Activated CD4-positive, alpha-beta memory T cell treated with anti-CD3 and anti-CD28 coated beads, Interleukin-2, amount 10 ng/mL, durations not matched to agents 7 days and 5 days (primary cell): ENCODE results near the gene TMEM175. TPM values are rescaled to one million over a fixed set of nuclear protein-coding genes. Genes with fewer than 3 reads are reported as not detected.
"Not testable (repeated sequence)": the region's sequence is repeated elsewhere in the genome, so short reads cannot be mapped to it uniquely, and the experiment has no call there.

Experiments
- CTCF ChIA-PET: fragments of 350-600 bp; sonication (Branson Sonifier 250); formaldehyde crosslinking; loops from one replicate; lab custom pipeline; 2021; ENCODE audit warnings: antibody characterized with exemption, inconsistent platforms; lab: Charles Lee
- POLR2A ChIA-PET: fragments of 350-600 bp; sonication (Branson Sonifier 250); formaldehyde crosslinking; loops from one replicate; lab custom pipeline; 2021; ENCODE audit warnings: antibody characterized with exemption; lab: Charles Lee
- DNase-seq: peaks from one replicate; pipeline ENCODE4 v3.0.0-alpha.2; 2020
- H3K27ac Mint-ChIP-seq: one replicate; pipeline ENCODE4 v1.8.0; 2021; ENCODE audit warnings: mild to moderate bottlenecking, mixed read lengths
- H3K27me3 Mint-ChIP-seq: one replicate; pipeline ENCODE4 v1.8.0; 2021; ENCODE audit warnings: mixed read lengths
- H3K36me3 Mint-ChIP-seq: one replicate; pipeline ENCODE4 v1.8.0; 2021; ENCODE audit warnings: low read depth, mixed read lengths
- H3K4me1 Mint-ChIP-seq: one replicate; pipeline ENCODE4 v1.8.0; 2021; ENCODE audit warnings: mixed read lengths
- H3K4me3 Mint-ChIP-seq: one replicate; pipeline ENCODE4 v1.8.0; 2021; ENCODE audit warnings: mild to moderate bottlenecking, mixed read lengths
- H3K9me3 Mint-ChIP-seq: one replicate; pipeline ENCODE4 v1.8.0; 2021; ENCODE audit warnings: mixed read lengths
- total RNA-seq, 2 experiments: library from RNA; stranded (reverse); gene quantifications; one replicate each; pipeline ENCODE4 v1.2.3, GENCODE V29; 2021

TMEM175 gene
- total RNA-seq, 2 experiments from 2014 or later = 24.1 to 28.8 TPM

DNA sequence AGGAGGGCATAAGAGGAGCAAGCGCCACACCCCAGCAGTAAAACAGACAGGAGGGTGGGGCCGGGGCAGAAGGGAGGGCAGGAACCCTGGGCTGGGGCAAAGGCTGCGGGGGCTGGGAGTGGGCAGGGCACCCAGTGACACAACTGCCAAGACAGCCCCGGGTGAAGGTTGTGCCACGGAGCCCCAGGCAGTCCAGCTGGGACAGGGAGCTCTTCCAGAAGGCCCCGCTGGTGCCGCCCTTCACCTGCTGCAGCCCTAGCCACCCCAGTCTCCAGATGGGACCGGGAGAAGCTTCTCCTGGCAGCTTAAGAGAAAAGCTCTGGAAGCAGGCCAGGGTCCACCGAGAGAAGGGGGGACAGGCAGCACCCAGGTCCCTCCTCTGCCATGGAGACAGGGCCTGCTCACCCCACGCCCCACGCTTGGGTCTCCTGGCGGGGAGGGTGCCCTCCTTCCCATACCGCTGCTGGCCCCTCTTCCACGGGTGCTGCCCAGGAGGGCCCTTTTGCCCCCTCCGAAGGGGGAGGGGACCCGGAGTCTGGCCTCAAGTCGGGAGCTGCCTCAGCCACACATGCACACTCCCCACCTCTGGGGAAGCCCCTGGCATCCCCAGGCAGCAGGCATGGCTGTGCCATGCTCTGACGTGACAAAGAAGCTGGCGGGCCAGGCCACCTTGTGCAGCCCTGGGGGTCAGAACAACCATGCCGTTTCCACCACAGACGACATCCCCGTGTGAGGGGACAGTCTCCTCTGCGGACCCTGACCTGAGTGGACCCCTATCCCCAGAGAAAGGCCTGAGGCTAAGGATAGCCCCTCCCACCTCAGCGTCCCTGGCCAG, 39.6 kb downstream of the TMEM175 start:
- Mint-ChIP-seq H3K36me3 (no peaks in the 10 kb centered on the region), H3K4me1 (peaks cover 6% of the 10 kb centered on the region), H3K9me3 (no peaks in the 10 kb centered on the region), H3K27ac (no peak overlapping the region), H3K27me3 (no peaks in the 10 kb centered on the region), H3K4me3 (peak overlapping the region; percentile 56)
- ChIA-PET POLR2A (interaction anchor here (1.3 to 2.0 kb wide), 3 partner anchors 30 to 40 kb away, joined by 3 to 6 read pairs (median 4); partner anchors contain the start of genes GAK and TMEM175), CTCF (no interaction called here)
- DNase-seq = no peak

DNA sequence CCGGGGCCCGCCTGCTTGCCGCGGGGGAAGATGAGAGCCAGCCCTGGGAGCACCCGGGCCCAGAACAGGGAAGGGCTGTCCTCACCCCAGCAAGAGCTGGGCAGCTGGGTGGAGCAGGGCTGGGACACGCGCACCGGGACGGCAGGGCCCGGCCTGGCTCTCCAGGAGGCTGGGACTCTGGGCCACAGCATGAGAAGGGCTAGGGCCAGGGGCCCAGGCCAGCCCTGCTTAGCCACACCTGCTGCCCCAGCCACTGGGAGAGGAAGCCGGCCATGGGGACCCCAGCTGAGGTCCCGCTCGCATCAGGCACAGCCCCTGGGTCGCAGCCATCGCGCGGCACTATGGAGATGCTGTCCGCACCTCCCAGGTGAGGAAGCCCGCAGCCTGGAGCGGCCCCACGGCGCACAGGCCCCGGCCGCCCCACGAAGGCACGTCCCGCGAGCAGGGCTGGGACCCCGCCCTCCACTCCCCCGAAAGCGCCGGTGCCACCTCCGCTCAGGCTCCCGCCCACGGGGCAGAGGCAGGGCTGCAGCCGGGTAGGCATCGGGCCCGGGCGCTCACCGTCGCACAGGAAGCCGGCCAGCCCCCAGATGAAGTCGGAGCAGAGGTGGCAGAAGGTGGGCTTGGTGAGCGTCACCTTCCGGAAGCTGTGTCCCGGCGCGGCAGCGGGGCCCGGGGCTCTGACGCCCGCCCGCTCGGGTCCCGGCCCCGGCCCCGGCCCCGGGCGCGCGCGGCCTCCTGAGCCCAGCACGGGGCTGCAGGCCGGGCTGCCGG, 40.6 kb downstream of the TMEM175 start:
- ChIA-PET CTCF (no interaction called here), POLR2A (interaction anchor here (0.8 to 2.0 kb wide), 5 partner anchors 10 to 43 kb away, joined by 3 to 6 read pairs (median 4); partner anchors contain the start of genes GAK and TMEM175)
- no peaks in the 10 kb centered on the region for H3K9me3 Mint-ChIP-seq
- peak overlapping the region; percentile 56 for H3K4me3 Mint-ChIP-seq
- H3K36me3 Mint-ChIP-seq = no peaks in the 10 kb centered on the region
- DNase-seq = peak; percentile 58
- no peak overlapping the region for H3K27ac Mint-ChIP-seq
- H3K27me3 Mint-ChIP-seq = no peaks in the 10 kb centered on the region
- H3K4me1 Mint-ChIP-seq = peaks cover 6% of the 10 kb centered on the region

DNA sequence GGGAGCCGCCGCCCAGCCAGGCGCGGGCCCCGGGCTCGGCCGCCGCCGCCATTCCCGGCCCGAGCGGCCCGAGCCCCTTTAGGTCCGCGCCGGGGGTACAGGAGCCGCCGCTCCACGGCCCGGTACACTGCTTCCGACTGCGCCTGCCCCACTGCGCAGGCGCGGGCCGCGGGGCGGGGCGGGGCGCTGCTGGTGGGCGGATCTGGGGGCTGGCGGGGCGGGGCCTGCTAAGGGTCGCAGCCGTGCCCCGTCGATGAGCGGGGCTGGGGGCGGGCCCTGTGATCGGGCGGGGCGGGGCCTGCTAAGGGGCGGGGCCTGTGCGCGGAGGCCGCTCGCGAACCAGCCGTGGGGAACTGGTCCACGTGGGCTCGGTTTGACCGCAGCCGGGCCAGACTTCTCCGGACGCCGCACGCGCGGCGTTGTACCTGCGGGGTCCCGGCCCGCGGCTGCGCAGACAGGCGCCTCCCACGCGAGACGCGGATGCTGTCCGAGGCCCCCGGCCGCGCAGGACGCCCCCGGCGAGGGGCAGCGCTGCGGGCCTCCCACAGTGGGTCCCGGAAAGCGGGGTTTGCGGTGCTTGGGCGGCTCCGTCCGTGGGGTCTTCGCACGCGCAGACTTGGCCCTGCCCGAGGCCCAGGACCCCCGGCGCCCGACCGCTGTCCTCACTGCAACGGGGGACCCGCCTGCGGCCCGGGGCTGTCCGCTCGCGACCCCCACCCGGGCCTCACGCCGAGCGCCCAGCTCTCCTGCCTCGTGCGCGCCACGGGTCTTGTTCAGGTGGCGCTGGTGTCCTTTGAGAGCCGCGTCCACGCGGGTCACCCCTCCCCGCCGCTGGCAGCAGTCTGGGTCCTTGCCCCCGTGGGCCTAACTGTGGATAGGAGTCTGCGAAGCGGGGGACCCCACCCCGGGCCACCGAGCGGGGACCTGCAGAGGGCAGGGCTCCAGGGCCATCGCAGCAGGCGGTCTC, 41.5 kb downstream of the TMEM175 start, which contains the start of gene DGKQ:
DGKQ (minus strand) TSS at position 139 of the 967 bp plus-strand sequence; CDS start at position 52, 87 bp downstream.
- POLR2A ChIA-PET = interaction anchor here (0.8 to 2.0 kb wide), 4 partner anchors 11 to 44 kb away, joined by 3 to 6 read pairs (median 4); partner anchors contain the start of genes GAK and TMEM175
- CTCF ChIA-PET = no interaction called here
- no peaks in the 10 kb centered on the region for H3K9me3 Mint-ChIP-seq
- peak within 1 kb of the TSS; percentile 56 for H3K4me3 Mint-ChIP-seq
- H3K36me3 Mint-ChIP-seq = no peaks in the 10 kb centered on the region
- H3K27ac Mint-ChIP-seq = no peak within 1 kb of the TSS
- peaks cover 6% of the 10 kb centered on the region for H3K4me1 Mint-ChIP-seq
- peak; percentile 90 for DNase-seq
- no peaks in the 10 kb centered on the region for H3K27me3 Mint-ChIP-seq

DNA sequence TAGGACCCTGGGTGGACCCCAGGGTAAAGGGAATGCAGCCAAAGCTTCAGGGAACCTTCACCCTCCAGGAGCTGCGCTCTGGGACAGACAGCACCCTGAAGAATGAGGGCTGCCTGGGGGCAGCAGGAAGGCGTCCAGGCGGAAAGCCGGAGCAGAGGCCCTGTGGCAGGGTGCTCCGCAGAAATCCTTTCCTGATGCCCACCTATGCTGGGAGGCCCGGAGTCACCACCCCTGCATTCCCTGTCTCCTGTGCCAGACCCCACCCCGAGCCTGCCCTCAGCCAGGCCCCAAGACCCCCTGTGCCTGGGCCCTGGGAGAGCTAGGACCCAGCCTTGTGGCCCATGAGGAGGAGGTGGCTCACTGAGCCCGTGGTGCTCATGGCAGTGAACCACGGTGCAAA, 42.4 kb downstream of the TMEM175 start:
- Mint-ChIP-seq H3K27ac (no peak overlapping the region), H3K27me3 (no peaks in the 10 kb centered on the region), H3K9me3 (no peaks in the 10 kb centered on the region), H3K4me1 (peaks cover 6% of the 10 kb centered on the region), H3K36me3 (no peaks in the 10 kb centered on the region), H3K4me3 (no peak overlapping the region)
- CTCF ChIA-PET = no interaction called here
- POLR2A ChIA-PET = no interaction called here
- DNase-seq = no peak

DNA sequence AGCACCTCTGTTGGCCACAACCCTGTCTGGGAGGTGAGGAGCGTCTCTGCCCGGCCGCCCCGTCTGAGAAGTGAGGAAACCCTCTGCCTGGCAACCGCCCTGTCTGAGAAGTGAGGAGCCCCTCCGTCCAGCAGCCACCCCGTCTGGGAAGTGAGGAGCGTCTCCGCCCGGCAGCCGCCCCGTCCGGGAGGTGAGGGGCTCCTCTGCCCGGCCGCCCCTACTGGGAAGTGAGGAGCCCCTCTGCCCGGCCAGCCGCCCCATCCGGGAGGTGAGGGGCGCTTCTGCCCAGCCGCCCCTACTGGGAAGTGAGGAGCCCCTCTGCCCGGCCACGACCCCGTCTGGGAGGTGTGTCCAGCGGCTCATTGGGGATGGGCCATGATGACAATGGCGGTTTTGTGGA, 43.8 kb downstream of the TMEM175 start:
- H3K27me3 Mint-ChIP-seq, H3K4me1 Mint-ChIP-seq, POLR2A ChIA-PET: not testable (repeated sequence)

DNA sequence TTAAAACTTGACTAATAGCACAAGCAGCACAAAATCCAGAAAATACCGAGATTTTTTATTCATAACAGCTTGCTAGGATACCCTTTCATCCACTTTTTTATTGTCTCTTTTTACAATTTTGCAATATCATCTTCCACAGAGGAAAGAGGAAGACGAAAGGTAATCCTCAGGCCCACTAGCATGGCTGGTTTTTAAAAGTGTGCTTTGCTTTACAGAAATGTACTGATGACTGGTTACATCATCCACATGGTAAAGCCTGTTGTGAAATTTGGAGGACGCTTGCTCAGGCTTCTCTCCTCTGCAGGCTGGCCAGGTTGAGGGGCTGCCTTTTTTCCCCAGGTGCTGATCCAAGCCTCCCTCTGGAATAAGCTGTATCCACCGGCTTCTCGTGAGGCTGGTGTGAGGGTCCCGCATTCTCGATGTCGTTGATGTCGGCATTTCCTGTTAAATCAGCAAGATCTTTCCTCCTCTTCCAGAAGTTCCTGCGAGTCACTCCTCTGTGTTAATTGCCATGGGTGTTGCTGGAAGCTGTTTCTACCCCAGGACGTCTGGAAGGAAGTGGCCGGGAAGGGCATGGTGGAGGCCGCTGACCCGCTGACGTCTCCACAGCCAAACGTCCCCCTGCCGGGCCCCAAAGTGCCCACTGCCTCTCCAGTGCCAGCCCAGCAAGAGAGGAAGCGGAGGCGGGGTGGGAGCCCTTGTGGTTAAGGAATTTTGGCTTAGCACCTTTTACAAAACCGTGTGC, 46.9 kb downstream of the TMEM175 start:
- no peaks in the 10 kb centered on the region for H3K36me3 Mint-ChIP-seq
- POLR2A ChIA-PET = no interaction called here
- H3K9me3 Mint-ChIP-seq = no peaks in the 10 kb centered on the region
- CTCF ChIA-PET = no interaction called here
- no peaks in the 10 kb centered on the region for H3K27me3 Mint-ChIP-seq
- no peak overlapping the region for H3K4me3 Mint-ChIP-seq
- no peak overlapping the region for H3K27ac Mint-ChIP-seq
- no peaks in the 10 kb centered on the region for H3K4me1 Mint-ChIP-seq
- DNase-seq = no peak

More for the DNA sequence above, 43.8 kb downstream of the TMEM175 start:
- H3K36me3 Mint-ChIP-seq, H3K4me3 Mint-ChIP-seq, CTCF ChIA-PET, H3K9me3 Mint-ChIP-seq, DNase-seq, H3K27ac Mint-ChIP-seq: not testable (repeated sequence)

DNA sequence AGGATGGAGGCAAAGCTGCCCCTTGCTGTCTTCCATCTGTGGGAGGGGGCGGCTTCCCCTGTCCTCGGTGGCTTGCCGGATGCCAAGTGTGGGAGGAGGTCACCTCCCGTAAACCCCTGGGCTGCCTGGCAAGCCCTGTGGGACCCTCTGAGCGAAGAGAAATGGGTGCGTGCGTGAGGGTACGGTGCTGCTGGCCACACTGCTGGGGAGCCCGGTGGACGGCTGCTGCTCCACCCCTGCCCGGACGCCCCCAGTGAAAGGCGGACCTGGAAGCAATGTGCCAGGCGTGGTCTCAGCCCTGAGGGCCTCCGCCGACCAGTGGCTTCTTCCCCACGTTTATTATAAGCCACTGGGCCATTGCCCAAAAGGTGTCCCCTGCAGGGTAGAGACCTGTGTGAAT, 50.0 kb downstream of the TMEM175 start:
- Mint-ChIP-seq H3K4me1 (peaks cover 20% of the 10 kb centered on the region), H3K4me3 (no peak overlapping the region), H3K27ac (no peak overlapping the region), H3K27me3 (no peaks in the 10 kb centered on the region), H3K9me3 (no peaks in the 10 kb centered on the region), H3K36me3 (no peaks in the 10 kb centered on the region)
- DNase-seq = no peak
- ChIA-PET POLR2A (no interaction called here), CTCF (no interaction called here)

DNA sequence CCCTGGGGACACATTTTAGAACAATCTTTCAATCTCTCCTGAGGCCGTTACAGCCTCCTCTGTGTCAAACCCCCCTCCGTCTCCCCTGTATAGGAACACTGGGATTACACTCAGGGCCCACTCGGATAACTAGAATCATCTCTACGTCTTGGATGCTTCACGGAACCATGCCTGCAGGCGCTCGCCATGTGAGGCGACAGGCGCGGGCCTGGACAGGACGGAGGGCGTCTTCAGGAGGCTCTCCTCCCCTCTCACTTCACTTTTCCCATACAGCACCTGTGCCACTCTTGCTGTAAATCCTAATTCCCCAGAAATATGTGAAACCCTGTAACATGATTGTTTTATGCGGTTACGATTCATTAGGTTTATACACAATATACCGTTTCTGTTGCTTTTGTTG, 50.6 kb downstream of the TMEM175 start:
- H3K27ac Mint-ChIP-seq = no peak overlapping the region
- DNase-seq = no peak
- no peaks in the 10 kb centered on the region for H3K9me3 Mint-ChIP-seq
- no peaks in the 10 kb centered on the region for H3K27me3 Mint-ChIP-seq
- H3K4me1 Mint-ChIP-seq = peaks cover 24% of the 10 kb centered on the region
- CTCF ChIA-PET = no interaction called here
- no peaks in the 10 kb centered on the region for H3K36me3 Mint-ChIP-seq
- POLR2A ChIA-PET = interaction anchor here (1.3 kb wide), 1 partner anchor 20 kb away, joined by 3 read pairs; no protein-coding TSS in a partner anchor
- H3K4me3 Mint-ChIP-seq = no peak overlapping the region

DNA sequence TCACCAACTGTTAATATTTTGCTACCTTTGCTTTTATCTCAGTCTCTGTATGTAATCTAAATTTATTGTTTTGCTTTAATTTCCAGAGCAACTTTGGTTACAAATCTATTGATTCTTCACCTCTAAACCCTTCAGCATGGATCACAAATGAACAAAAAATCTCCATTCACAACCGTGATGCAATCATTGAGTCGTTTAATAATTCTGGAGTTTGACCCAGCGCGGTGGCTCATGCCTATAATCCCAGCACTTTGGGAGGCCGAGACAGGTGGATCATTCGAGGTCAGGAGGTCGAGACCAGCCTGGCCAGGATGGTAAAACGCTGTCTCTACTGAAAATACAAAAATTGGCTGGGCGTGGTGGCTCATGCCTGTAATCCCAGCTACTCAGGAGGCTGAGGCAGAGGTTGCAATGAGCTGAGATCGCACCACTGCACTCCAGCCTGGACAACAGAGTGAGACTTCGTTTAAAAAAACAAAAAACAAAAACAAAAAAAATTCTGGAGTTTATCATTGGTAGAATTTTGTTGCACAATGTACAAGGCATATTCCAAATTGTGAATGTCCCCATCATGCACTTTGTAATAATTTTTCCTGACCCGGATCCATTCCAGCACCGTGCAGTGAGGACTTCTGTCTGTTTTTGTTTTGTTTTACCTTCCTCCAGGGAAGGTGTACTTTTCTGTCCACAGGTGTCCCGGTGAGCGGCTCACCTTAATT, 52.2 kb downstream of the TMEM175 start:
- ChIA-PET CTCF (no interaction called here), POLR2A (interaction anchor here (1.4 kb wide), 1 partner anchor 26 kb away, joined by 3 read pairs; no protein-coding TSS in a partner anchor)
- H3K36me3 Mint-ChIP-seq = no peaks in the 10 kb centered on the region
- H3K4me3 Mint-ChIP-seq = no peak overlapping the region
- H3K9me3 Mint-ChIP-seq = no peaks in the 10 kb centered on the region
- H3K27me3 Mint-ChIP-seq = no peaks in the 10 kb centered on the region
- DNase-seq = no peak
- H3K4me1 Mint-ChIP-seq = peaks cover 28% of the 10 kb centered on the region
- H3K27ac Mint-ChIP-seq = no peak overlapping the region

DNA sequence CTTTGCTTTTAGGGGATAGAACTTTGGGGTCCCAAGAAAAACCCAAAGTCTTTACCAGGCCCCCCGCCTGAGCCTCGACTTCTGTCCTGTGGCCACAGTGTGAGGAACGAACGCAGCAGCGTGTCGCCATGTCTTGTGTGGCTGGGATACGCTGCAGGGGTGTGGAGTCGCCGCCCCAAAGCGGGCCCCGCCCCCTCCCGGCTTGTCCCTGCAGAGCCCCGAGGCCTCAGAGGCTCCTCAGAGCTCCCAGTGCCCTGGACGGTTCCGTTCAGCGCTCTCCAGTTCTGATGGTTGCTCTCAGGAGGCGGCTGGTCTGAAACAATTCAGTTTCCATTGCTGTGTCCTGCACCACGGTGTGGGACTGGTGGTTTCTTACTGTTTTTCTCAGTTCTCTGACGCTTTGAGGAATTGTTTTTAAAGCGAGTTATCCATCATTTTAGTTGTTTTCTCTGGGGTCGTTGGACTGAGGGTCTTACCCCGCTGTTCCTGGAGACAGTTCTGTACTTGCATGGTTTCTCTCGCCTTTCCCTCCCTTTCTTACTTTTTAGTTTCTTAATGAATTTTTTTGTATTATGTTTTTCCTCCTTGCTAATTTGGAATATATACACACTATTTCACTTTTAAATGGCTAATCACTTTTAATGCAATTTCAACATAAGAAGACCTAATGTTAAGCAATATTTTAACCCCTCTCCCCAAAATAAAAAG, 53.0 kb downstream of the TMEM175 start:
- peak; percentile 67 for DNase-seq
- Mint-ChIP-seq H3K36me3 (no peaks in the 10 kb centered on the region), H3K9me3 (no peaks in the 10 kb centered on the region), H3K4me3 (no peak overlapping the region), H3K27me3 (no peaks in the 10 kb centered on the region), H3K27ac (no peak overlapping the region), H3K4me1 (peaks cover 28% of the 10 kb centered on the region)
- CTCF ChIA-PET = no interaction called here
- POLR2A ChIA-PET = no interaction called here

DNA sequence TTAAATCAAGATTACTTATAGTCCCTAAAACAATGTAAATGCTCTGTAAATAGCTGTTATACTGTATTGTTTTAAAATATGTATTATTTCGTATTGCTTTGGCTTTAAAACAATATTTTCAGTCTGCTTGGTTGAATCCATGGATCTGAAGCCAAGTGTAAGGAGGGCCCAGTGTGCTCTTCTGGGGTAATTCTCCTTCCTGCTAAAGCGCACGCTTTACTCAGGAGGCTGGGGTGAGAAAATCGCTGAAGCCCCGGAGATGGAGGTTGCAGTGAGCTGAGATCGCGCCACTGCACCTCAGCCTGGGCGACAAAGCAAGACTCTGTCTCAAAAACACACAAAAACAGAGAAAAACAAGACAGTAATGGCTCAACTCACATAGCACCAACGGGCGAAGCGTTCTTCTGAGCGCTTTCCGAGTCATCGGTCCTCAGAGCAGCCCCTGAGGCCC, 54.2 kb downstream of the TMEM175 start:
- CTCF ChIA-PET = interaction anchor here (0.9 to 1.8 kb wide), 7 partner anchors 19 to 245 kb away, joined by 3 to 18 read pairs (median 4); partner anchors contain the start of genes GAK and TMEM175
- H3K9me3 Mint-ChIP-seq = no peaks in the 10 kb centered on the region
- DNase-seq = no peak
- peak overlapping the region; percentile 62 for H3K27ac Mint-ChIP-seq
- H3K36me3 Mint-ChIP-seq = no peaks in the 10 kb centered on the region
- peaks cover 28% of the 10 kb centered on the region for H3K4me1 Mint-ChIP-seq
- H3K27me3 Mint-ChIP-seq = no peaks in the 10 kb centered on the region
- peak overlapping the region; percentile 83 for H3K4me3 Mint-ChIP-seq
- POLR2A ChIA-PET = interaction anchor here (1.2 to 1.9 kb wide), 3 partner anchors 24 to 205 kb away, joined by 4 to 14 read pairs (median 10); partner anchors contain the start of genes FGFRL1, GAK and TMEM175
